NCI-H1048 (cell line): ENCODE measurements around the gene SLC30A1.
"Not testable (repeated sequence)": the region's sequence is repeated elsewhere in the genome, so short reads cannot be mapped to it uniquely, and the experiment has no call there.

ENCODE experiments used
- DNase-seq: peaks from one replicate; lab custom pipeline; 2025; lab: John Stamatoyannopoulos, UW

Gene SLC30A1, protein sequence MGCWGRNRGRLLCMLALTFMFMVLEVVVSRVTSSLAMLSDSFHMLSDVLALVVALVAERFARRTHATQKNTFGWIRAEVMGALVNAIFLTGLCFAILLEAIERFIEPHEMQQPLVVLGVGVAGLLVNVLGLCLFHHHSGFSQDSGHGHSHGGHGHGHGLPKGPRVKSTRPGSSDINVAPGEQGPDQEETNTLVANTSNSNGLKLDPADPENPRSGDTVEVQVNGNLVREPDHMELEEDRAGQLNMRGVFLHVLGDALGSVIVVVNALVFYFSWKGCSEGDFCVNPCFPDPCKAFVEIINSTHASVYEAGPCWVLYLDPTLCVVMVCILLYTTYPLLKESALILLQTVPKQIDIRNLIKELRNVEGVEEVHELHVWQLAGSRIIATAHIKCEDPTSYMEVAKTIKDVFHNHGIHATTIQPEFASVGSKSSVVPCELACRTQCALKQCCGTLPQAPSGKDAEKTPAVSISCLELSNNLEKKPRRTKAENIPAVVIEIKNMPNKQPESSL

DNA sequence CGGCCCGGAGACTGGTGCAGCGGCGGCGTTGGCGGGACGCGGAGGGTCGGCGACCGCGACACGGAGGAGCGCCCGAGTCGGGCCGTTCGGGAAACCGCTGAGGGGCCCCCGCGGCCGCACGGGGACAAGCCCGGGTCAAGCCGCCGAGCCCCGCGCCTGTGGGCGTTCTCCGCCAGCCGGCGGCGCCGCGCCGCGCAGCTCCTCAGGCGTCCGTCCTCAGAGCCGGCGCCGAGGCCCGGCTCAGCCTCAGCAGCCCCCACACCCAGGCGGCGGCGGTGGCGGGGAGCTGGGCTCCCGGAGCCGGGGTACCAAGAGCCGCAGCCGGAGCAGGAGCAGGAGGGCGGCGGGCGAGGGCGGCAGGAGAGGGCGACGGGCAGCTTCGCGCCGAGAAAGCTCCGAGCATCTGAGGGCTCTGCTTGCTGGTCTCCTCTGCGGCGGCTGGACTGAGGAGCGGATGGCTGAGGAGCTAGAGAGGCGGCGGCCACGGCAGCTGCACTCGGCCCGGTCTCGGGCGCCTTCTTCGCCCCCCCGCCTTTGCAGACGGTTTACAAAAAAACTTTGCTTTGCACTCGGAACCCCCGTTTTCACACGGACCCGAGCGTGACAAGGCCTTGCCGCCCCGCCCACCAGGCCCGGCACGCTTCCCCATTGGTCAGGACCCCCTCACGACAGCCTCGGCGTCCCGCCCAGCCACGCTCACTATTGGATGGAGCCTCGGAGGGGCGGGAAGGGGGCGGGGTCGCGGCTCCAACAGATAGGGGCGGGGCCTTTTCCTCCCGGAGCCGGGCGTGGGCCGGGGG, at the start of gene SLC30A1:
TSS of gene SLC30A1 (minus strand) at position 522 of the 800 bp plus-strand sequence. CDS start 549 bp downstream, outside the sequence.
- DNase-seq: peak; percentile 100

- no peak for DNase-seq
These were observed 49.5 kb upstream of the SLC30A1 start for GRCh38 chr1:211628417-211628816.

GRCh38 chr1:211627259-211627658, 48.3 kb upstream of the SLC30A1 start:
- DNase-seq: no peak

DNA sequence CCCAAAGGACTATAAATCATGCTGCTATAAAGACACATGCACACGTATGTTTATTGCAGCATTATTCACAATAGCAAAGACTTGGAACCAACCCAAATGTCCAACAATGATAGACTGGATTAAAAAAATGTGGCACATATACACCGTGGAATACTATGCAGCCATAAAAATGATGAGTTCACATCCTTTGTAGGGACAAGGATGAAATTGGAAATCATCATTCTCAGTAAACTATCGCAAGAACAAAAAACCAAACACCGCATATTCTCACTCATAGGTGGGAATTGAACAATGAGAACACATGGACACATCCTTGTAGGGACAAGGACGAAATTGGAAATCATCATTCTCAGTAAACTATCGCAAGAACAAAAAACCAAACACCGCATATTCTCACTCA, 46.9 kb upstream of the SLC30A1 start:
- not testable (repeated sequence) for DNase-seq

GRCh38 chr1:211625040-211625439, 46.1 kb upstream of the SLC30A1 start:
- no peak for DNase-seq

GRCh38 chr1:211623515-211623914, 44.6 kb upstream of the SLC30A1 start:
- no peak for DNase-seq

DNA sequence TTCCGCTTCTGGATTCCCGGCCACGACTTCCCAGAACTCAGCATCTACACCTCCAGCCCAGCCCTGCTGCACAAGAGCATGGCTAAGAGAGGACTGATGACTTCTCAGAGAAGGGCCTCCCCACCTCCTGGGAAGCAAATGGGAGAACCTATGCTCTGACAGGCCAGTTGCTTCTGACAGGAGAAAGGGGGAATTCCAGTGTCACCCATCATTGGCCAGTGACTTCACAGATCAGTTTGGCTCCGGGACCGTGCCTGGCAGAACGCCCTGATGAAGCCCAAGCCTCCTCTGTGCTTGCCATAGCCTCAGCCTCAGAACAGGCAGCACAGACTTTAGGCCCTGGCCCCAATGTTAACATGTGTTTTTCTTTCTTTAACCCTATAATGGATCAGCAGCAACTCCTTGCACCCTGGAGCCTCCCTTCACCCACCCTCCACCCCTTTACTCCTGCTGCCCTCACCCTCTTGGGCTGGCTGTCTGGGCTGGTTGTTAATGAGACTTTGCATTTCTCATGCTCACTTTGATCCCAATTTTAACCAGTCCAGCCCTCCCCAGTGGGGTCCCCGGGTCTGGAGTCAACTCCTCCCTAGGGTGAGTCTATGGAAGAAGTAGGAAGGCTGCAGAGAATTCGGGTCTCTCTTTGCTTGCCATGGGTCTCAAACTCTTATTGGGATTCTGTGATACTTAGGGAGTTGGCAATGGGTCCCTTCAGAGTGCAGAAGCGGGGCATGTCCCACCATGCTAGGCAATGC, 42.7 kb upstream of the SLC30A1 start:
- no peak for DNase-seq

- no peak for DNase-seq
These were observed 41.1 kb upstream of the SLC30A1 start for GRCh38 chr1:211620097-211620496.

DNA sequence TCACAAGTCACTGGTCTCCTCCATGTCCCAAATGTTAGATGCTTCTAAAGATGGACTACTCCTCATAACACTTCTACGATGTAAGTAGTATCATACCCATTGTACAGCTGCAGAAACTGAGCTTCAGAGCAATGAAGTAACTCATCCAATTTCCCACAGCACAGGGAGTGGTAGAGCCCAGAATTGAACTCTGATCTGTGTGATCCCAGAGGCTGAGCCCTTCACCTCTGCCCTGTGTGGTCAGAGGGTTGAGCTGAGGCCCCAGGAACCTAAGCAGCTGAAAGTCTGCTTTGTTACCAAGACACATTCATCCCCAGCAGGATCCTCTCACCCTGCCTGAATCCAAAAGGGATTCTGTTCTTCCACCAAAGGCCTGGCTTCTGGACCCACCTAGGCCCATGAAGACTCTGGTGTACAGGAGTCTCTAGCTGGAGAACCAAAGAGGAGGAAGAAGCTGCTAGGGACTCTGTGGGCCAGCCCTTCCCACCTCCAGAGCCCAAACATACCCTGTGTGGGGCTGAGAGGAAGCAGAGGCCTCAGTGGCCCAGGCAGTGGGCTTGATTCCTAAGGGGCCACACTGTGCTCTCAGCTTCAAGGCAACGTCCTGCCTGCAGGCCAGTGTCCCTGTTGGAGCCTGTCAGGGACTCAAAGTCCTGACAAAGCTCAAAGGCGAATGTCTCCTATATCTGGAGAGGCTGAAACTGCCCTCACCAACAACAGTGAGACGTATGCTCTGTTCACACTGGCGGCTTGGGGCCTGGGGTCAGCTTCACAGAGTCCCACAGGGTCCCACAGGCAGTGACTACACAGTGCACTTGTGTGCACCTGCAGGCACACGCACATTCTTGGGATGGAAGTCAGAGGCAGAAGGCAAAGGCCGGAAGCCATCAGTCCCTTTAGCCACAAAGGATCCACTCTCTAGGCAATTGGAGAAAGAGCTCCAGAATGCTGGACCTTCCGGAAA, 40.4 kb upstream of the SLC30A1 start:
- DNase-seq: no peak

- no peak for DNase-seq
These were observed 38.0 kb upstream of the SLC30A1 start for GRCh38 chr1:211616965-211617297.

DNA sequence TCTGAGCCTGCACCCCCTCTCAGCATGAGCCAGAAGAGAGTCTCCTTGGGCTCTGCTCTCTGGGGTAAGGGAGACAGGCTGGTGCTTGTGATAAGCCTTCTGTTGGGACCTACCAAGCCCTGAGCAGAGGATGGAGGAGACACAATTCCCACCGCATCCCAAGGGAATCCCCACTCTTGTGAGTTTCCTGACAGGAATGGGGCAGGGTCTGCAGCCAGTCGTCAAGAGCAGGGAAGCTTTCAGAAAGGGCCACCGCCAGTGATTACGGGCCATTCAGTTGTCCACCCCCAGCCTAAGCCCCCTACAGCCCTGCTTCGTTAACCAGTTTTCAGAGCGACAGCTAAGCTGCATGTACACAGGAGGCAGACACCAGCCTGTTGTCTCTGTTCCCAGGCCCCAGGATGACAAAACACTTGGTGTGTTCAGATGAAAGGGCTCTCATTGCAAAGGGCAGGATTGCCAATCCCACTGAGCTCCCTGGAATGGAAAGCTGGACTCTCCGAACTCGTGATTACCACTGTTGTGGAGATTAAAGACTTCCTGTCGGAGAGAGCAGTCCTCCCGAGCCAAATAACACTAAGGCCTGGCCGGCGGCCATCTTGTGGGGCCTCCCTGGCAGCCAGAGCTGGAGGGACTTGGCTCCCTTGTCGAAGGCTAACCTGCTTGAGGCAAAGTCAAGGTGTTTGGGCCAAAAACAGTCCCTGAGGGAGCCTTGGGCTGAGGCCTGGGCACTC, 37.4 kb upstream of the SLC30A1 start:
- no peak for DNase-seq

GRCh38 chr1:211614615-211615014, 35.7 kb upstream of the SLC30A1 start:
- no peak for DNase-seq

DNA sequence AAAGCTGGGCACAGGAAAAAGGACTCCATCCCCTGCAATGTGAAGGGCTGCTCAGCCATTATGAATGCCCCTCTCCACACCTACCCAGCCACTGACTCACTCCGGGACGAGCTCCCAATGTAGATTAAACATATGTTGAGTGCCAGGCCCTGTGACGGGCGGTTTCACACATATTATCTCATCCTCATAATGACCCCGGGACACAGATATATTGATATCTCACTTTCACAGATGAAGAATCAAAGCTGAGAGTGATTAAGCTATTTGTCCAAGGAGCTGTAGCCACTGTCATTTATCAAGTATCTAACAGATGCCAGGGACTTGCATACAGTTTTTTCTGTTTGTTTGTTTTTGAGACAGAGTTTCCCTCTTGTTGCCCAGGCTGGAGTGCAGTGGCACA, 35.0 kb upstream of the SLC30A1 start:
- DNase-seq: no peak

GRCh38 chr1:211613108-211613947, 34.4 kb upstream of the SLC30A1 start:
- no peak for DNase-seq

DNA sequence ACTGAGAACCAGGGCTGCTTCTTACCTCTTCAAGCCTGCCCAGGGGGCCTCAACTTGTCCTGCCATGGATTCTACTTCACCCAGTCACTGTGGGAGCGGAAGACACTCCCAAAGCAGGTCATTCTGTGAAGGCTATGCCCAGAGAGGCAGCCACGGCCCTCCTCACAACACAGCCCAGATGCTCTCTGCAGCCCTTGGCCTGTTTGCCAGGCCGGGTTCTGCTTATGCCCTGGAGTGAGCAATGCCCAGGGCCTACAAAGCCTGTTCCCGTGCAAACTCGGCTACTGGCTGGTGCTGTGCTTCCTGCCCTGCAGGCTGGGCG, 33.8 kb upstream of the SLC30A1 start:
- DNase-seq: no peak

- DNase-seq: no peak
These were observed 32.9 kb upstream of the SLC30A1 start for GRCh38 chr1:211611818-211612217.

DNA sequence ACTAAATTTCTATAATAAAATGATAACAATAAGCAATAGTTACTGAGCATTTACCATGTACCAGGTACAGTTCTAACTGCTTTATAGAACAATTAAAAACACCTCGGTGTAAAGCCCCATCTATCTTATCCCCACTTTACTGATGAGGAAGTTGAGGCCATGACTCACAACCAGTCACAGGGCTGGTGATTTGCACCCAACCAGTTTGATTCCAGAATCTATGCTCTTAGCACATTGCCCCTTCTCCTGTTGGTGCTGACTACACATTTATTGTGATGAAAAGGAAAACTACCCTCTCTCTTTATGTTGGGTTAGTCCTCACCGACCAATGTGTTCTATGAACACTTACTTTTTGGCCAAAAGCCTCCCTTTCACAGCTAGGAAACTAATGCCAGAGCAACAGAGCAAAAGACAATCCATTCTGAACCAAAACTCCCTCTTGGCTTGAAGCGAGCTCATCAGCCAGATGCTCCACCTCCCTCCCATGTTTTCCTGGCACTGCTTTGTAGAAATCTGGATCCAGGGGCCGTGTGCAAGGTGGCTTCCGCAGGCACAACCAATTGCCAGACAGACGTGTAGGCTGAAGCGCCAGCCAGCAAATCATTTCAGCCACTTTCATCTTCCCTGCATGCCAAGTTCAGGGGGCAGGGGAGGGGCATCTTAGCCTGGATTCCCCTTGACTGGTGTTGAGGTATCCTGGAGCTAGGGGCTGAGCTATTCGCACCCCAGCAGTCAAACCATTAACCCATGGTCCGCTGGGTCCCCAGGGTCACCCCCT, 32.0 kb upstream of the SLC30A1 start:
- DNase-seq: no peak

DNA sequence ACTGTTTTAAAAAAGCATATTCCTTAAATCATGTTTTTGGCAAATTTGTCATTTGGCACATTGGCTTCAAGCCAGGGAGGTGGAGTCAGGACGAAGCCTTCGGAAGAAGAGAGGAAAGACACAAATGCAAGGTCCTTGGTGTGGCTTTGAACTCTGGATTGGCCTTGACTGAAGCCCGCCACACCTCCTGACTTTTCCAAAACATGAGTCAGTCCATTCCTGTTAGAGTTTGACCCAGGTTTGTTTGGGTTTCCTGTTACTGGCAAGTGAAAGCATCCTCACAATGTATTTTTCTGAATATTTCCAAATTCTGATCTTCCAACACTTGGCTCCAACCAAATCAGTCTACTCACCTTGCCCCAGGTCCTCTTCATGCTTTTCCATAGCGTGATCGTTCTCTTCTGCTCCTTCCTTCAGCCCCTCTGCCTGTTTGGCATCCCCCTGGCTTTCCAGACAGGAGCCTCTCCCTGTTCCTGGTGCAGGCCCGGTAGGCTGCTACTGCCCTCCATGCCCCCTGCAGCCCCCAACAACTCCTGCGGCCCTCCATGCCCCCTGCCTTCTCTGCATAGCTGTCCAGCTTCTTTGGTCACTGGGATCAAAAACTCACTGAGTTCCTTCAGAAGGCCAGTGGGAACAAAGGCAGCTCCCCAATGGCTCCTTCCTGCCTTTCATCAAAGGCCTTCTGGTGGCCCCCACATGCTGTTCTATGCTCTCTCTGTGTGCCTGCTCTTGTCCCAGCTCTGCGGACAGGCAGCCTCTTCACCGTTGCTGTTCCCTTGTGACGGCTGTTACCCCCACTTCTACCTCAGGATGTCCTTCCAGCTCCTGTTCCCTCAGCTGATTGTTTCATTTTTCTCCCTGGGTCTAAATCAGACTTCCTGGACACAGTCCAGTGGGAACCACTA, 30.4 kb upstream of the SLC30A1 start:
- no peak for DNase-seq
